ENCODE measurements around the gene GTPBP10. TPM values are rescaled to one million over a fixed set of nuclear protein-coding genes. Genes with fewer than 3 reads are reported as not detected.

Gene GTPBP10
- total and polyA plus RNA-seq, 9 of the 15 experiments (the other 6 are each of a cell fraction or from before 2014, with no cell fraction given): 34.6 to 89.8 (median 76.4) TPM

- TF ChIP-seq ATF6 (CRISPR knock-in tag; IDR thresholded peaks at IDR 0.05) (0 out of 2 replicates have a peak, but pooled peaks have one; percentile 42), EP400 (IDR thresholded peaks at IDR 0.05) (peak; percentile 99), HDAC6 (IDR thresholded peaks at IDR 0.05; ENCODE audit: low read depth, low read length) (no peak), ZKSCAN3 (CRISPR knock-in tag; IDR thresholded peaks at IDR 0.05) (no peak), JUN (IDR thresholded peaks at IDR 0.05; ENCODE audit: borderline replicate concordance, low read depth, low read length) (peak; percentile 55; the same call in 1 of the 2 replicates), JUN (CRISPR knock-in tag; IDR thresholded peaks at IDR 0.05; ENCODE audit: borderline replicate concordance) (no peak; the same call in 1 of the 2 replicates), SOX6 (IDR thresholded peaks at IDR 0.05) (peak; percentile 84), GTF2F1 (IDR thresholded peaks at IDR 0.05; ENCODE audit: low read depth, low read length) (peak; percentile 60; the same call in 1 of the 2 replicates), NR4A1 (CRISPR knock-in tag; IDR thresholded peaks at IDR 0.05) (0 out of 2 replicates have a peak, but pooled peaks have one; percentile 77), NR4A1 (tag; IDR thresholded peaks at IDR 0.05) (no peak), SREBF2 (CRISPR knock-in tag; IDR thresholded peaks at IDR 0.05) (peak; percentile 93; the same call in 1 of the 2 replicates), SMAD3 (CRISPR knock-in tag; conservative IDR thresholded peaks at IDR 0.05) (0 out of 2 replicates have a peak, but pooled peaks have one; percentile 56), ZBTB34 (CRISPR knock-in tag; IDR thresholded peaks at IDR 0.05) (no peak), RNF2 (IDR thresholded peaks at IDR 0.05) (no peak; the same call in 1 of the 2 replicates)
- TF ChIP-seq, protein P1, sequence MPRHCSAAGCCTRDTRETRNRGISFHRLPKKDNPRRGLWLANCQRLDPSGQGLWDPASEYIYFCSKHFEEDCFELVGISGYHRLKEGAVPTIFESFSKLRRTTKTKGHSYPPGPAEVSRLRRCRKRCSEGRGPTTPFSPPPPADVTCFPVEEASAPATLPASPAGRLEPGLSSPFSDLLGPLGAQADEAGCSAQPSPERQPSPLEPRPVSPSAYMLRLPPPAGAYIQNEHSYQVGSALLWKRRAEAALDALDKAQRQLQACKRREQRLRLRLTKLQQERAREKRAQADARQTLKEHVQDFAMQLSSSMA (CRISPR knock-in tag; IDR thresholded peaks at IDR 0.05): no peak
- TF ChIP-seq, protein P2, sequence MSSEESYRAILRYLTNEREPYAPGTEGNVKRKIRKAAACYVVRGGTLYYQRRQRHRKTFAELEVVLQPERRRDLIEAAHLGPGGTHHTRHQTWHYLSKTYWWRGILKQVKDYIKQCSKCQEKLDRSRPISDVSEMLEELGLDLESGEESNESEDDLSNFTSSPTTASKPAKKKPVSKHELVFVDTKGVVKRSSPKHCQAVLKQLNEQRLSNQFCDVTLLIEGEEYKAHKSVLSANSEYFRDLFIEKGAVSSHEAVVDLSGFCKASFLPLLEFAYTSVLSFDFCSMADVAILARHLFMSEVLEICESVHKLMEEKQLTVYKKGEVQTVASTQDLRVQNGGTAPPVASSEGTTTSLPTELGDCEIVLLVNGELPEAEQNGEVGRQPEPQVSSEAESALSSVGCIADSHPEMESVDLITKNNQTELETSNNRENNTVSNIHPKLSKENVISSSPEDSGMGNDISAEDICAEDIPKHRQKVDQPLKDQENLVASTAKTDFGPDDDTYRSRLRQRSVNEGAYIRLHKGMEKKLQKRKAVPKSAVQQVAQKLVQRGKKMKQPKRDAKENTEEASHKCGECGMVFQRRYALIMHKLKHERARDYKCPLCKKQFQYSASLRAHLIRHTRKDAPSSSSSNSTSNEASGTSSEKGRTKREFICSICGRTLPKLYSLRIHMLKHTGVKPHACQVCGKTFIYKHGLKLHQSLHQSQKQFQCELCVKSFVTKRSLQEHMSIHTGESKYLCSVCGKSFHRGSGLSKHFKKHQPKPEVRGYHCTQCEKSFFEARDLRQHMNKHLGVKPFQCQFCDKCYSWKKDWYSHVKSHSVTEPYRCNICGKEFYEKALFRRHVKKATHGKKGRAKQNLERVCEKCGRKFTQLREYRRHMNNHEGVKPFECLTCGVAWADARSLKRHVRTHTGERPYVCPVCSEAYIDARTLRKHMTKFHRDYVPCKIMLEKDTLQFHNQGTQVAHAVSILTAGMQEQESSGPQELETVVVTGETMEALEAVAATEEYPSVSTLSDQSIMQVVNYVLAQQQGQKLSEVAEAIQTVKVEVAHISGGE (CRISPR knock-in tag; IDR thresholded peaks at IDR 0.05): peak in 2 of 3 experiments; percentile 37 to 83; a peak in 3 of 6 replicates
- TF ChIP-seq, protein P3, sequence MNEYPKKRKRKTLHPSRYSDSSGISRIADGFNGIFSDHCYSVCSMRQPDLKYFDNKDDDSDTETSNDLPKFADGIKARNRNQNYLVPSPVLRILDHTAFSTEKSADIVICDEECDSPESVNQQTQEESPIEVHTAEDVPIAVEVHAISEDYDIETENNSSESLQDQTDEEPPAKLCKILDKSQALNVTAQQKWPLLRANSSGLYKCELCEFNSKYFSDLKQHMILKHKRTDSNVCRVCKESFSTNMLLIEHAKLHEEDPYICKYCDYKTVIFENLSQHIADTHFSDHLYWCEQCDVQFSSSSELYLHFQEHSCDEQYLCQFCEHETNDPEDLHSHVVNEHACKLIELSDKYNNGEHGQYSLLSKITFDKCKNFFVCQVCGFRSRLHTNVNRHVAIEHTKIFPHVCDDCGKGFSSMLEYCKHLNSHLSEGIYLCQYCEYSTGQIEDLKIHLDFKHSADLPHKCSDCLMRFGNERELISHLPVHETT (CRISPR knock-in tag; conservative IDR thresholded peaks at IDR 0.05 in 1 of 2, IDR thresholded peaks at IDR 0.05 in 1 of 2): peak in 1 of 2 experiments; percentile 39; a peak in 1 of 4 replicates
Observed at GRCh38 chr7:90346336-90347125, at the start of gene GTPBP10 (continued).
